Right forelimb (tissue), 1 donor: ENCODE results near the gene NSMCE3.
"Not testable (repeated sequence)": the region's sequence is repeated elsewhere in the genome, so short reads cannot be mapped to it uniquely, and the experiment has no call there.

ENCODE experiments used
- DNase-seq: peaks from one replicate; pipeline ENCODE4 v3.0.0-alpha.2; 2018

The NSMCE3 gene

DNA sequence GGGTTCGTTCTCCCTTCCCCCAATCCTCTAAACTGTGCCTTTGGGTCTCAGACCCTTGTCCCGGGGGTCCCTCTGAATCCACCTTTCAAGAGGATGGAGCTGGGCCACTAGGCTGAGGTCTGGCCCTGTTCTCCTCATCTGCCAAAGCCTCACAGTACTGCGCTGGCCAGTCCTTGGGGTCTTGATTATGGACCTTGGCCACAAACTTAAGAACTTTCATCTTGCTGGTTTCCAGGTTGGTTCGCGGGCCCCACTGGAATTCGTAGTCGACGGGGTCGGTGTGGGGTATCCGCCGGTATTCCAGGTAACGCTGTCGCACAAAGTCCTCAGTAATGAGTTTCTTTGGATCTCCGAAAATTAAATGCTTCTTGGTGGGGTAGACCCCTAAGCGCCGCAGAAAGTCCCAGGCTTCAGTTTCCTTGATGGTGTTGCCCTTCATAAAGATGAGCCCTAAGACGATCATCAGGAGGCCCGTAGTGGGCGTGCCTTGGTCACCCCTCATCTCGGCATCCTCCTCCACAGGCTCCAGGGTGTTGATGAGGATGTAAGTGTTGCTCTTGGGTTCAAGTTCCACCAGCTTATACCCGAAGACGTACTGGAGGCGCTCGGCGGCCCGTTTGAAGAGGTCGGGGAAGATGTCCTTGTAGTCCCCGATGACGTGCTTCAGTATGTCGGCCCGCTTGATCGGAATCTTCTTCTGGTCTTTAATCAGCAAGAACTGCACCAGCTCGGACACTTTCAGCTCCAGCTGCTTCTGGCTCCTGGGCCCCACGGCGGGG is 727 bp downstream of the NSMCE3 start:
- DNase-seq, result peak; percentile 46

DNA sequence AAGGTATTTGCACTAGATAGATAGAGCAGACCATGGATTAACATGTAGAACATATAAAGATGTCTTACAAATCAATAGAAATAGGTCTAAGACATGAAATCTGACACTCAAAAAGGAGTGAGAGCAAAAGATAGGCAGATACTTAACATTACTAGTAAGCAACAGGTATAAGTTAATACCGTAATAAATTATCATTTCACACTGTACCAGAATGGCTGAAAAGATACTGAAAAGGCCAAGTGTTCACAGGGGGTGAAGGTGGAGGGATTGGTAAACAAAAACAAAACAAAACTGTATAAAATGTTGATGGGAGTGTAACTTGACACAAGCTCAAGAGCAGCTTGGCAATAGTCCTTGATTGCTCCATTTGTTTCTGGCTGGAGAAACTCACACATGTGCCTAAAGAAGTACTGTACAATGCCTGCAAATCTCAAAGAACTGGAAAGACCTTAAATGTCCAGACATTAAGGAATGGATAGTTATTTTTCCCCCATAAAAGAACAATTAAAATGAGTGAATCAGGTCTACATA is 3.5 kb downstream of the NSMCE3 start:
- DNase-seq, result no peak

DNA sequence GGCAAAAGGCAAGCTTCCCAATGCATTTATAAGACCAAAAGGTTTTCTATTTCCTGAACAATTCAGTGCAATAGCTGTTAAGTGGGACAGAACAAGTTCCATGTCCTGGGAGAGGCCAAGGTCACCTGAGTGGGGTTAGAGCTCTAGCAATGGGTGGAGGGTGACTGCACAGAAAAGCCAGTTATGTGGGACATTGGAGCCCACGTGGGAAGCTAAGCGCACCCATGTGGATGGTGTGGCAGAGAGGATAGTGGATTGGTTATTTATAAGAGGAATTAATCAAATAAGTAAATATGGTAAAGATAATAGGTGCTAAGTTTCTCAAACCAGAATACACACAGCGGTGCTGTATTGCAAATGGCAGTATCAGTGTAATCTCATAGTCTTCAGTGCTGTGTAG is 6.3 kb downstream of the NSMCE3 start:
- DNase-seq, result no peak

- no peak for DNase-seq
These were observed 6.9 kb downstream of the NSMCE3 start for GRCh38 chr15:29262738-29263137.

DNA sequence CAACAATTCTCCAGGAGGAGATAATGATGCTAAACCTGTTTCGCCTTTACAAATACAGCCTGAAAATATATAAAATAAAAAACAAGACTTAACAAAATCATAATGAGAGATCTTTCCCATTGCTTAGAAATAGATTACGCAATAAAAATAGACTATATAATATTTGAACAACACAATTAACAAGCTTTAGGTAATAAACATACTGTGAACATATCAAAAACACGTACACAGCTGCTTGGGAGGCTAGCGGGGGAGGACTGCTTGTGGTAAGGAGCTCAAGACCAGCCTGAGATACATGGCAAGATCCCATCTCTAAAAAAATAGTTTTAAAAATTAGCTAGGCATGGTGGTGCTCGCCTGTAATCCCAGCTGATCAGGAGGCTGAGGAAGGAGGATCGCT is 8.7 kb downstream of the NSMCE3 start:
- no peak for DNase-seq

DNA sequence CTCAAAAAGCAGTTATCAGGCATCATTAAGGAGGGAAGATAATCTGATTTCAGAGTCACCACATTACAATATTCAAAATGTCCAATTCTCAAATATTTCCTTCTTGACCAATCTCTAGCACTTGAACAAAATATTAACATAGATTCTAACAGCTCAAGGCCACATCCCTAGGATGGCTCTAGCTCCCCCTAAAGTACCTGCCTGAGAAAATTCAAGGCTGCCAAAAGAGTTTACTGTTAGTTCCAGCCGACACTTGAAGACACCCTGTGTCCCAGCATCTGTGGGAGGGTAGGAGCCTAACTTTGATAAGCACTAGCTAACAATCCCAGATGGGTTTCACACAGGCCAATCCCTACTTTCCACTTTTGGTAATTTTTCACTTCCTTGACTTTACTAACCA is 10.4 kb downstream of the NSMCE3 start:
- no peak for DNase-seq

DNA sequence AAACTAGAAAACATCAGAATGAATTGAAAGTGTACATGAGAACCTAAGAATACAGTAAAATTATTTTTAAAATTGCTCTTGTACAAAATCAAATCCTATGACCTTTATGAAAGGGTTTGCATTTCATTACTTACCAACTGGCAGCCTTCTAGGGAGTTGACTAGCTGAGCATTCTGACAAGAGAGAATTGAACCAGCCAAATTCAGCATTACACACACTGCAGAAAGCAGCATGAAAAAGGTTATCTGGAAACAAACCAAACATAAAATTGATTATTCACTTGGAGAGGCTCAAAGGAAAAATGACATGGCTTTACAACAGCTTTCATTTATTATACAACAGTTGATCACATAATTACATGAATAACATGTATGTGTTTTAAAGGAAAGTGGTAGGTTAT is 17.4 kb downstream of the NSMCE3 start:
- DNase-seq, result no peak

DNA sequence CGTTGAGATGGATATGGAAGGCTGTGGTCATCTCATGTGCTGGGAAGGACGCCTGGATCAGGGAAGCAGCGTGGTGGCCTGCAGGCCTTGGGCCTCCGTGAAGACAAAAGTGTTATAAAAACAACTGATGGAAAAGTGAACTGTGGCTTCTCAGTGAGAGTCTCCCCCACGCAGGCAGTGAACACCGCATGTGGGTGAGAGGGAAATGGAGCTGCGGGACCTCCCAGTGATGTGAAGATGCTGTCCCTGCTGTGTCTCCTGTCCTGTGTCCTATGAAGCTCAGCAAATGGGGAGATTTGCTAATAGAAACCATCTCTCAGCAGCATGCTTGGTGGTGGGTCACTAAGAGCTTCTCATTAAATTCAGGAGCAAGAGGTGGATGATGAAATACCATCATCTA is 25.1 kb downstream of the NSMCE3 start:
- no peak for DNase-seq

- no peak for DNase-seq
These were observed 25.5 kb downstream of the NSMCE3 start for GRCh38 chr15:29244123-29244522.

DNA sequence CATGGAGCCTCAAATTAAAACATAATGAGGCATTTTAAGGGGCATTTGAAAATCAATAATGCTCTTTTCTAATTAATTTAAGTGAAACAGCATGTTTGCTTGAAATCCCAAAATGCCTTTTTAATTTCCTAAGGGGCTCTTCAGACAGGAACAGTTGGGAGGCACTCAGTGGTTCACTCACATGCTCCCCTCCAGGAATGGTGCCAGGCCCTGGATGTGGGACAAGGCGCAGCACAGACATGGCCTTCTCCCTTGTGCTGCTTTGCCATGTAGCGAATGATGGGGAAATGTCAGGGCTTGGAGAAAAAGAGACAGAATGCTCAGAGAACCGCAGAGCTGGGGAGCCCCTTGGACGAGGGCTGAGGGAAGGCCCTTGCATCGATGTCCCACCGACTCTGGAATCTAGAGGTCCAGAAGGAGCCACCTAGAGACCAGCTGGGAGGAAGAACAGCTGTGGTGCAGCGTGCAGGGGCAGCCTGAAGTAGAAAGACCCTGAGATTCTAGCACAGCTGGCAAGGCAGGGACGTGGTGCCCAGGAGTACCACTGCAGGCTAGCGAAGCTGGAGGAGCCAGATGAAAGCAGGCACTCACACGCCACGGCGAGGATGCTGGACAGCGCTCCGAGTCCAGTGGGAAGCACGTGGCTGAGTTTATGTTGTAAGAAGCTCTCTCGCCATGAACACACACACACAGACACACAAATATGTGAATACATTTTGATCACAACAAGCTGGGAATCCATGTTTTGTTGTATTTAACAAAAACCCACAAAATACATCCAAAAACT is 27.0 kb downstream of the NSMCE3 start:
- DNase-seq, result no peak

DNA sequence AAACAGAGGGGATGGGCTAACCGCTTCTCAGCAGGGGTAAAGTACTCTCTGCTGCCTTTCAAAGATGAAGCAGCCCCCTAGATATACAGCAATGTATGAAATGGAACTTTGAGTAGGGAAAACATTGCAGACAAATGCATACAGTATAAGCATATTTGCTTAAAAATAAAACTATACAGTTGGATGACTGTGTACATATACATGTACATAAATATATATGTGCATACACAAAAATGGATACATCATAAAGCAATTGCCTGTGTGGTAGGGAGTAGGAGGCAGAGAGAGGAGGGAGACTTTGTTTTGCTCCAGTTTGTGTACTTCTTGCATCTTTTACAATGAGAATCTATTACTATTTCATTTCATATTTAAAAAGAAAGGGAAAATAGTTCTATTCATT is 28.4 kb downstream of the NSMCE3 start:
- no peak for DNase-seq

DNA sequence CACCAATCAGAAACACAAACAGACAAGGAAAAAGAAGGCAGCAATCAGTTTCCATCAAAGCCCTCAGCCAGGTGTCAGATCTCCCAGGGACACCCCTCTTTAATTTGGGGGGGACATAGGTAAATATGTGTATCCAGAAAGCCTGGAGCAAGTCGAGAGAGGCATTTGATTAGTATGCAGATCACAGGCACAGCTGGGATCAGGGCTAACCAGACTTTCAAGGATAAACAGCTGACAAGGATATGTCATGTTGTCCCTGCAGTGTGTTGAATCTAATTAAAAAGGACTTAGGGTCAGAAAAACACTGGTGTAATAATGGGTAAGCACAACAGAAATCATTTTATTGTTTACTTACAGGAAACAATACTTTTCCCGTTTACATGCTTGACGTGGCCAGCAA is 30.2 kb downstream of the NSMCE3 start:
- DNase-seq, result no peak

DNA sequence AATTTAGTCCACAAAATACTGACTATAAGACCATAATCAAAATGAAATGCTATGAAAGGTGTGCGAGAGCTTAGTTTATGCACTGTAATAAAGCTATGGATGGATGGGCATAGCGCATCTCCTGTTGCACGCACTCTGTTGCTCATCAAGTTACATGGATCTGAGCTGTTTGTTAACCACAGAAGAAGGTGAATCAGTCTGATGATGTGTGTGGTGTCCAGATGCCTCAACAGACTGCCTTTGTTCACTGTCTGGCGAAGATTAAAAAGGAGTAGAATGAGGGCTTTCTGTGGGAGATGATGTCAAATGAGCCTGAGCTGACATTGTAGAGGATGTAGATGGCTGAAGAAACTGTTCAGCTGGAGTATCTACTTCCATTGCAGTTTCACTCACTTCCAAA is 36.1 kb downstream of the NSMCE3 start:
- DNase-seq, result no peak

- DNase-seq, result no peak
These were observed 43.0 kb downstream of the NSMCE3 start for GRCh38 chr15:29226436-29227208.

DNA sequence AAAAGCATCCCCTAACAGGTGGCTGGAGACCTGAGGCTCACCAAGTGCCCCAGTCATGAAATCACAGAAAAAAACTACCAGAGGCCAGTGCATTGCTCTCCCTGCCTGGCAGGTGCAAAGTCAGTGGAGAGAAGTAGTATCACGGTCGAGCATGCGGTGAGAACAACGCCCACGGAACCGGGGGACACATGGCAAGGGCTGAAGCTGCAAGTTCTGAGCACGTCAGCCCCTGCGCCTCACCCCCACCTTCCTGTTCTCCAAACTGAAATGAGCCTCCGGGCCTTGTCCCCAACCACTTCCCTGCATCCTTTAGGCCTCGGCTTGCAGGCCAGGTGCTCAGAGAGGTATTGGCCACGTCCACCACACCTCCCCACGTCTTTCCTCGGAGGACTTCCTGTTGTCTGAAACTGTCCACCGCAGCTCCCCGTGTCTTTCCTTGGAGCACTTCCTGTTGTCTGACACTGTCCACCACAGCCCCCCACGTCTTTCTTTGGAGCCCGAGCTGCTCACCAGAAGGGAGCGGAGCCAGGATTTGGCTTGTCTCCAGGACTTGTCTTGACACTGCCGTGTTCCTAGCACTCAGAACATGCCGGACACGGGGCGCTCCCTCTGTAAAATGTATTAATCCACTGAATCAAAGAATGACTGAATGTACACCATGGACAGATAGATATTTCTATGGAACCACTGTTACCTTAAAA is 43.9 kb downstream of the NSMCE3 start:
- DNase-seq, result no peak

DNA sequence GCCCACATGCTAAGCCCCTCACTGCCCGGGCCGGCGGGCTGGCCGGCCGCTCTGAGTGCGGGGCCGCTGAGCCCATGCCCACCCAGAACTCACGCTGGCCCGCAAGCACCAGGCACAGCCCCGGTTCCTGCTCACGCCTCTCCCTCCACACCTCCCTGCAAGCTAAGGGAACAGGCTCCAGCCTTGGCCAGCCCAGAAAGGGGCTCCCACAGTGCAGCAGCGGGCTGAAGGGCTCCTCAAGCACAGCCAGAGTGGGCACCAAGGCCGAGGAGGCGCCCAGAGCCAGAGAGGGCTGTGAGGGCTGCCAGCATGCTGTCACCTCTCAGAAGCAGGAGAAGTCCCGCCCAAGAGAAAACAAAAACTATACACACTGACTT is 44.6 kb downstream of the NSMCE3 start:
- not testable (repeated sequence) for DNase-seq

- not testable (repeated sequence) for DNase-seq
These were observed 45.2 kb downstream of the NSMCE3 start for GRCh38 chr15:29224235-29224986.

- DNase-seq, result no peak
These were observed 46.0 kb downstream of the NSMCE3 start for GRCh38 chr15:29223640-29224039.

DNA sequence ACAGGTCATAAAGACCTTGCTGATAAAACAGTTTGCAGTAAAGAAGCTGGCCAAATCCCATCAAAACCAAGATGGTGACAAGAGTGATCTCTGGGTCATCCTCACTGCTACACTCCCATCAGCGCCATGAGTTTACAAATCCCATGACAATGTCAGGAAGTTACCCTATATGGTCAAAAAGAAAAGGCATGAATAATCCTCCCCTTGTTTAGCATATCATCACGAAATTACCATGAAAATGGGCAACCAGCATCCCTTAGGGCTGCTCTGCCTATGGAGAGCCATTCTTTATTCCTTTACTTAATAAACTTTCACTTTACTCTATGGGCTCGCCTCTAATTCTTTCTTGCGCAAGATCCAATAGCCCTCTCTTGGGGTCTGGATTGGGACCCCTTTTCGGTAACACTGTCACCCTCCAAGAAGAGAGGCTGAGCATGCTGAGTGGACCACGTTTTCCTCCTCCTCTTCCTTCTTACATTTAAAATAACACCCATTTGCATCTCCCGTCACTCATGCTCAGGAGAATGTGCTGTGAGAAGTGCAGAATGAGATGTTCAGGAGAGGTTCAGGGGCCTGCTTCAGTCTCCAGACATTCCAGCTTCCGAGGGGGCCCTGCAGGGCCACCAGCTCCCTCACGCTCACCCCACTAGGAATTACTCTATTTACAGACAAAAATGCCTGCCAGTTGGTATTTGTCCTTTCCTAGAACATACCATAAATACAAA is 47.3 kb downstream of the NSMCE3 start:
- DNase-seq, result no peak

DNA sequence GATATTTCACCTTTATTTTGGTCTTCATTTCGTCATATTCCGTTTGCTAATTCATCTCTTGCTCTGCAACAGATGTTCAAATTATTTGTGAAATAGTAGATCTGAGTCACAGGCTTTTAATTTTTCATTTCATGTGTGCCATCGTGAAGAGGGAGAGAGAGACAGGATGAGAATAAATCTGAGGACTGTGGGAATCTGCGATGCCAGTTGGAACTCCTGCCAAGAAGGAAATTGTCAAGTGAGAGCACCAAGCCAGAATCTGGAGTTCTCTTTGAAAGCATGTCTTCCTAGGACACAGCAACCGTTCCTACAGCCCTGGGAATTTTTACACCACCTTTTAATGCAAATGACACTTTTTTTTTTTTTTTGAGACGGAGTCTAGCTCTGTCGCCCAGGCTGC is 48.8 kb downstream of the NSMCE3 start:
- no peak for DNase-seq

DNA sequence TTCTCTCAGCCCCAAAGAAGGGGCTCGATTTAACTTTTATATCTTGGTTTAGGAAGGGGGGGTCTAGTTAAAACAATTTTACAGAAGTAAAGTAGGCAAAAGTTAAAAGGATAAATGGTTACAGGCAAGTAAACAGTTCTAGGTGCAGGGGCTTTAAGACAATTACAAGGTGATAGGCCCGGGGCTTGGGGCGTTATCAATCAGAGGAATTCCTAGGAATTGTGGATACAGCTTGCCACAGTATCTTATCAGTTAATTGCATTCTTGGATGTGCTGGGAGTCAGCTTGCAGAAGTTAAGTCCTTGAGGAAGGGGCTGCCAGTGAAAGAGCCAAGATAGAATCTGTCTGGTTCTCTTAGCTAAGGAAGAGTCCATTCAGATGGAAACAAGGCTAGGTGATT is 52.7 kb downstream of the NSMCE3 start:
- DNase-seq, result no peak
